H1 (cell line): ENCODE data around the gene CPXM2. TPM values are rescaled to one million over a fixed set of nuclear protein-coding genes. Genes with fewer than 3 reads are reported as not detected.

Experiments used
- CTCF ChIA-PET: fragments of 300-600 bp; sonication (Branson Sonifier 250); formaldehyde crosslinking; loops from one replicate; lab custom pipeline; 2021; ENCODE audit not compliant: partially characterized antibody; lab: Charles Lee
- POLR2A ChIA-PET: fragments of 300-600 bp; sonication (Branson Sonifier 250); formaldehyde crosslinking; loops from one replicate; lab custom pipeline; 2021; ENCODE audit warnings: inconsistent platforms; ENCODE audit not compliant: partially characterized antibody; lab: Charles Lee
- DNase-seq, 2 experiments: peaks; one replicate each; pipeline versions ENCODE4 v3.0.0 to v3.0.0-alpha.2; 2010 to 2022; ENCODE audit warnings: low spot score in 2 of 2, low read depth in 1 of 2, mixed read lengths in 1 of 2
- FAIRE-seq: peaks from 2 replicates; lab custom pipeline; 2011; peaks lifted over from hg19 to GRCh38; lab: Jason Lieb, UNC
- H2AFZ ChIP-seq: 2 replicates; pipeline ENCODE4 v1.8.1; 2012; ENCODE audit warnings: low read length, inconsistent platforms
- H2AK5ac ChIP-seq: 2 replicates; pipeline ENCODE4 v1.6.1; 2013; ENCODE audit warnings: low read depth, low read length
- H2BK120ac ChIP-seq: replicated peaks from 2 replicates; pipeline ENCODE3; 2013; ENCODE audit warnings: low read depth, low read length, inconsistent platforms
- H2BK12ac ChIP-seq: 2 replicates; pipeline ENCODE4 v1.6.1; 2013; ENCODE audit warnings: low read depth, low read length
- H2BK15ac ChIP-seq: 2 replicates; pipeline ENCODE4 v1.6.1; 2013; ENCODE audit warnings: low read length
- H2BK20ac ChIP-seq: 2 replicates; pipeline ENCODE4 v1.6.1; 2013; ENCODE audit warnings: low read length
- H2BK5ac ChIP-seq: 2 replicates; pipeline ENCODE4 v1.6.1; 2013; ENCODE audit warnings: low read depth, low read length
- H3K14ac ChIP-seq: 2 replicates; pipeline ENCODE4 v1.6.1; 2013; ENCODE audit warnings: inconsistent platforms; ENCODE audit not compliant: insufficient read length
- H3K18ac ChIP-seq: 2 replicates; pipeline ENCODE4 v1.6.1; 2013; ENCODE audit warnings: low read length; ENCODE audit errors: extremely low read depth
- H3K23ac ChIP-seq: 2 replicates; pipeline ENCODE4 v1.6.1; 2013; ENCODE audit warnings: inconsistent platforms; ENCODE audit not compliant: insufficient read length
- H3K23me2 ChIP-seq: 2 replicates; pipeline ENCODE4 v1.6.1; 2013; ENCODE audit warnings: low read depth, low read length
- H3K27ac ChIP-seq: 2 replicates; pipeline ENCODE4 v1.6.1; 2011; ENCODE audit warnings: low read depth, low read length, inconsistent platforms
- H3K27me3 ChIP-seq, 4 experiments: replicated peaks in 1 of 4; 1 replicate in 1 of 4; 2 replicates in 3 of 4; pipeline versions ENCODE4 v1.6.1 to v1.8.1; 2011 to 2013; ENCODE audit warnings: low read length in 3 of 4, mild to moderate bottlenecking in 3 of 4, inconsistent platforms in 2 of 4, mixed read lengths in 2 of 4, moderate library complexity in 1 of 4; ENCODE audit not compliant: control insufficient read depth in 3 of 4, insufficient read depth in 3 of 4; ENCODE audit errors: extremely low read depth in 1 of 4
- H3K36me3 ChIP-seq, 4 experiments: 2 replicates each; pipeline versions ENCODE4 v1.6.1 to v1.8.1; 2011 to 2013; ENCODE audit warnings: mild to moderate bottlenecking in 4 of 4, low read length in 3 of 4, moderate library complexity in 2 of 4, control low read depth in 1 of 4, inconsistent platforms in 1 of 4; ENCODE audit not compliant: insufficient read depth in 4 of 4, control insufficient read depth in 2 of 4
- H3K4ac ChIP-seq: replicated peaks from 2 replicates; pipeline ENCODE3; 2013; ENCODE audit warnings: low read length, low read depth, mixed read lengths, inconsistent platforms; ENCODE audit not compliant: insufficient read length
- H3K4me1 ChIP-seq, 4 experiments: replicated peaks in 1 of 4; 1 replicate in 1 of 4; 2 replicates in 3 of 4; pipeline versions ENCODE4 v1.6.1 to v1.8.1; 2011 to 2013; ENCODE audit warnings: low read length in 3 of 4, inconsistent platforms in 2 of 4, mixed read lengths in 1 of 4; ENCODE audit not compliant: insufficient read depth in 4 of 4, control insufficient read depth in 3 of 4
- H3K4me2 ChIP-seq, 2 experiments: 2 replicates each; pipeline versions ENCODE4 v1.6.1 to v1.8.1; 2011 to 2013; ENCODE audit warnings: low read depth in 2 of 2, low read length in 2 of 2, control low read depth in 1 of 2, inconsistent platforms in 1 of 2, mild to moderate bottlenecking in 1 of 2; ENCODE audit not compliant: insufficient read depth in 1 of 2
- H3K4me3 ChIP-seq, 4 experiments: fragments of 200-600, 300-600 bp in 1 of 4; sonication (generic), shearing (Covaris generic), sonication (Bioruptor Twin) in 1 of 4; 2 replicates each; pipeline versions ENCODE4 v1.5.1 to v1.8.1; 2011 to 2016; ENCODE audit warnings: low read length in 4 of 4, low read depth in 3 of 4, control low read depth in 2 of 4, inconsistent platforms in 2 of 4, mild to moderate bottlenecking in 2 of 4, mixed read lengths in 1 of 4, moderate library complexity in 1 of 4; ENCODE audit not compliant: insufficient read depth in 2 of 4; ENCODE audit errors: extremely low read depth in 1 of 4
- H3K56ac ChIP-seq: replicated peaks from 2 replicates; pipeline ENCODE3; 2013; ENCODE audit warnings: low read depth, mild to moderate bottlenecking, mixed read lengths, low read length, inconsistent platforms; ENCODE audit not compliant: insufficient read length
- H3K79me1 ChIP-seq: 2 replicates; pipeline ENCODE4 v1.6.1; 2013; ENCODE audit warnings: low read depth, low read length, control low read depth
- H3K79me2 ChIP-seq, 2 experiments: 2 replicates each; pipeline versions ENCODE4 v1.6.1 to v1.8.1; 2012 to 2013; ENCODE audit warnings: low read length in 2 of 2, mild to moderate bottlenecking in 2 of 2, inconsistent platforms in 1 of 2; ENCODE audit not compliant: insufficient read depth in 2 of 2, control insufficient read depth in 1 of 2
- H3K9ac ChIP-seq, 4 experiments: replicated peaks in 1 of 4; 1 replicate in 1 of 4; 2 replicates in 3 of 4; pipeline versions ENCODE4 v1.6.1 to v1.8.1; 2011 to 2013; ENCODE audit warnings: low read depth in 3 of 4, low read length in 3 of 4, control low read depth in 2 of 4, mild to moderate bottlenecking in 2 of 4, moderate library complexity in 2 of 4, inconsistent platforms in 1 of 4; ENCODE audit errors: extremely low read depth in 1 of 4
- H3K9me3 ChIP-seq, 2 experiments: 2 replicates each; pipeline versions ENCODE4 v1.6.1 to v1.8.1; 2012 to 2013; ENCODE audit warnings: mild to moderate bottlenecking in 2 of 2, moderate library complexity in 2 of 2, control low read depth in 1 of 2, inconsistent platforms in 1 of 2, low read depth in 1 of 2, low read length in 1 of 2, mixed read lengths in 1 of 2; ENCODE audit not compliant: insufficient read depth in 2 of 2
- H4K20me1 ChIP-seq, 2 experiments: replicated peaks in 1 of 2; 2 replicates each; pipeline versions ENCODE3 to v1.8.1; 2011 to 2013; ENCODE audit warnings: inconsistent platforms in 2 of 2, low read length in 2 of 2, mild to moderate bottlenecking in 1 of 2; ENCODE audit not compliant: insufficient read depth in 2 of 2, control insufficient read depth in 1 of 2
- H4K5ac ChIP-seq: 2 replicates; pipeline ENCODE4 v1.6.1; 2013; ENCODE audit warnings: low read length, low read depth, mixed read lengths, inconsistent platforms; ENCODE audit not compliant: insufficient read length
- H4K8ac ChIP-seq: 2 replicates; pipeline ENCODE4 v1.8.0; 2013; ENCODE audit warnings: mild to moderate bottlenecking, moderate library complexity, low read length, inconsistent platforms; ENCODE audit not compliant: insufficient read depth; ENCODE audit errors: extremely low read depth
- H4K91ac ChIP-seq: replicated peaks from 2 replicates; pipeline ENCODE3; 2013; ENCODE audit warnings: low read length, mixed read lengths, inconsistent platforms; ENCODE audit not compliant: insufficient read length
- CBX5 ChIP-seq: fragments of 300-800, 300-1000 bp; sonication (generic); IDR thresholded peaks from 2 replicates; pipeline ENCODE4 v1.7.1; 2016; ENCODE audit warnings: antibody characterized with exemption, low read length, low read depth
- EGR1 ChIP-seq: IDR thresholded peaks from 2 replicates; pipeline ENCODE4 v1.6.1; 2011; ENCODE audit warnings: low read depth, low read length, borderline replicate concordance
- HDAC2 ChIP-seq, 2 experiments: fragments of 300-600 bp in 1 of 2; sonication (generic) in 1 of 2; IDR thresholded peaks; 2 replicates each; pipeline ENCODE4 v1.6.1; 2011 to 2012; ENCODE audit warnings: low read depth in 2 of 2, low read length in 2 of 2, mild to moderate bottlenecking in 2 of 2, moderate library complexity in 2 of 2, borderline replicate concordance in 1 of 2, inconsistent platforms in 1 of 2
- HDAC6 ChIP-seq: IDR thresholded peaks from one replicate; pipeline ENCODE4 v1.7.1; 2012; ENCODE audit warnings: low read depth, mild to moderate bottlenecking, inconsistent platforms, low read length, moderate library complexity
- KDM1A ChIP-seq: fragments of 200-600, 300-600 bp; sonication (generic); IDR thresholded peaks from 2 replicates; pipeline ENCODE4 v1.7.1; 2016; ENCODE audit warnings: mild to moderate bottlenecking, low read length, borderline replicate concordance
- POU5F1 ChIP-seq: IDR thresholded peaks from 2 replicates; pipeline ENCODE4 v1.6.1; 2011; ENCODE audit warnings: low read depth, mild to moderate bottlenecking, low read length, moderate library complexity
- TAF1 ChIP-seq: IDR thresholded peaks from 2 replicates; pipeline ENCODE4 v1.6.1; 2011; ENCODE audit warnings: mild to moderate bottlenecking, low read depth, low read length
- WGBS, 2 experiments: shearing (Covaris generic) in 1 of 2; methylation state at CpG; one replicate each; pipeline versions ENCODE4 v1.1.6 to v1.1.7; 2013 to 2015; ENCODE audit warnings: low lambda C conversion rate in 2 of 2, mixed read lengths in 2 of 2, inconsistent platforms in 1 of 2, low coverage in 1 of 2, missing lambda C conversion rate in 1 of 2; ENCODE audit not compliant: insufficient replicate concordance in 2 of 2, insufficient coverage in 1 of 2, insufficient read length in 1 of 2; ENCODE audit errors: extremely low coverage in 1 of 2, missing lambda C conversion rate in 1 of 2; 5-methylcytosine and 5-hydroxymethylcytosine counted together
- polyA plus RNA-seq, 7 experiments: library from polyadenylated mRNA; depleted of rRNA in 3 of 7; stranded (reverse) in 5 of 7; unstranded in 2 of 7; fragments of >200 nt in 5 of 7; fragments of 200-250 nt in 2 of 7; gene quantifications; 1 replicate in 5 of 7; 2 replicates in 1 of 7; 4 replicates in 1 of 7; pipeline versions ENCODE4 v1.2.1 to v1.2.3, GENCODE V29; 2011 to 2013; ENCODE audit warnings: missing spikeins in 2 of 7, mixed read lengths in 2 of 7
- total RNA-seq: library from RNA; stranded (reverse); fragmentation: NEBNext Ultra II Directional; extraction: Animal tissue kit (Norgen Biotek cat#: 25700); gene quantifications from 2 replicates; pipeline ENCODE4 v1.2.1, GENCODE V29; 2021
- TF ChIP-seq, protein P1 (sequence below): IDR thresholded peaks from 2 replicates; pipeline ENCODE4 v1.6.1; 2012; ENCODE audit warnings: inconsistent platforms

The CPXM2 gene
- total and polyA plus RNA-seq, 2 of the 8 experiments (the other 6 are each of a cell fraction or from before 2014, with no cell fraction given): 2.4 to 2.9 TPM

DNA sequence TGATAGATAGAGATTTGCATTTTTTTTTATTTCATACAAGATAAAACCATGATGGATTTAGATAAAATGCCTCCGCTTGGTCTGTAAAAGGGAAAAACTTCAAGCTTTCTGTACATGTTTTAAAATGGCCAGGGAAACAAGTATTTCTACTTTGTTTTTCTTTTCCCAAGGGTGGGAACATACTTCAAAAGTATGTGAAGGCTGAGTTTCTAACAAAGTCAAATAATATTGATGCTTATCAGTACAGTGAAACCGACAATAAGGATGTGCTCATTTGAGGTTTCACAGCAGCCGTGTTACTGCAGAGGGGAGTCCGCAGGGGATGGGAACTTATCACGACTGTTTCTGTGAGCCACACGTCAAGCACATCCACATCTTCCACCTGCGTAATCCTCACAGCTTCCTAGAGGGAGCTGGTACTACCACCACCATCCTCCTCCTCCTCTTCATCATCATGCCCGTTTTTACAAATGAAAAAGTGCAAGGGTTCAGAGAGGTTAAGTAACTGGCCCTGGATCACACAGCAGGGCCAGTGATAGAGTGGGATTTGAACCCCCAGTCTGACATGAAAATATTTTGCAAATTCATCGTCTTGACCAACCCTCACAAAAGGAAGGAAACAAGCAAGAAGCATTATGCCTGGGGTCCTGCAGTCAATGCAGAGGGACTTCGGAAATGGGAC, 131.1 kb downstream of the CPXM2 start:
- H3K4ac ChIP-seq: no peak overlapping the region
- no peak overlapping the region; a peak in 1 of 7 replicates for H3K9ac ChIP-seq
- TF ChIP-seq POU5F1: no peak
- peak; percentile 96 for TF ChIP-seq KDM1A
- TF ChIP-seq TAF1: no peak
- no peak for TF ChIP-seq CBX5
- TF ChIP-seq, protein P1, sequence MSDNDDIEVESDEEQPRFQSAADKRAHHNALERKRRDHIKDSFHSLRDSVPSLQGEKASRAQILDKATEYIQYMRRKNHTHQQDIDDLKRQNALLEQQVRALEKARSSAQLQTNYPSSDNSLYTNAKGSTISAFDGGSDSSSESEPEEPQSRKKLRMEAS: no peak
- TF ChIP-seq HDAC6: no peak
- TF ChIP-seq EGR1: no peak
- peak in 1 of 2 experiments; percentile 33; a peak in 1 of 4 replicates for TF ChIP-seq HDAC2 (IDR thresholded peaks at IDR 0.05; ENCODE audit: borderline replicate concordance in 1 of 2, low read depth in 2 of 2, low read length in 2 of 2)
- H3K9me3 ChIP-seq: no peaks in the 10 kb centered on the region
- H3K4me2 ChIP-seq: no peak overlapping the region
- WGBS, 2 experiments: 81% methylated on average over 10 of the region's 10 CpGs; no CpG with 5 or more reads in 1 of the 2 experiments
- no peak overlapping the region for H4K5ac ChIP-seq
- no peak overlapping the region; the same call in 1 of the 2 replicates for H2AK5ac ChIP-seq
- no peak overlapping the region for H3K56ac ChIP-seq
- H3K23me2 ChIP-seq: no peaks in the 10 kb centered on the region
- peaks cover 0 to 11% (median 6%) of the 10 kb centered on the region in 4 experiments; a peak in 6 of 7 replicates for H3K4me1 ChIP-seq
- no peaks in the 10 kb centered on the region for H4K20me1 ChIP-seq
- no peak overlapping the region for H4K8ac ChIP-seq
- DNase-seq (no peak), FAIRE-seq (no peak)
- no peaks in the 10 kb centered on the region for H3K27me3 ChIP-seq
- no peak overlapping the region for H2BK15ac ChIP-seq
- H3K4me3 ChIP-seq: no peak overlapping the region
- no peak overlapping the region for H3K14ac ChIP-seq
- H3K23ac ChIP-seq: no peak overlapping the region
- H3K36me3 ChIP-seq: no peaks in the 10 kb centered on the region
- H3K79me1 ChIP-seq: no peaks in the 10 kb centered on the region
- H2BK12ac ChIP-seq: no peak overlapping the region; the same call in 1 of the 2 replicates
- H2BK20ac ChIP-seq: no peak overlapping the region
- no peak overlapping the region for H2AFZ ChIP-seq
- no peak overlapping the region for H3K27ac ChIP-seq
- H2BK120ac ChIP-seq: peak overlapping the region; percentile 50
- no peak overlapping the region for H2BK5ac ChIP-seq
- H4K91ac ChIP-seq: no peak overlapping the region
- ChIA-PET POLR2A (interaction anchor here (1.1 kb wide), 1 partner anchor 9 kb away, joined by 3 read pairs; no protein-coding TSS in a partner anchor), CTCF (interaction anchor here (1.2 kb wide), 1 partner anchor 18 kb away, joined by 4 read pairs; no protein-coding TSS in a partner anchor)
- H3K18ac ChIP-seq: no peak overlapping the region
- H3K79me2 ChIP-seq: no peaks in the 10 kb centered on the region
